Fibroblast of lung (primary cell): ENCODE results near the gene SAFB2. TPM values are rescaled to one million over a fixed set of nuclear protein-coding genes. Genes with fewer than 3 reads are reported as not detected.

Experiments
- DNase-seq, 2 donors: peaks; one replicate each; pipeline versions ENCODE4 v3.0.0 to v3.0.0-alpha.2; 2010; ENCODE audit warnings: low read depth in 2 of 2
- H2AFZ ChIP-seq: 2 replicates; pipeline ENCODE4 v1.5.1; 2012; ENCODE audit warnings: low read length, control low read depth, inconsistent platforms
- H3K27ac ChIP-seq: 2 replicates; pipeline ENCODE4 v1.5.1; 2011; ENCODE audit warnings: low read length, control low read depth; ENCODE audit not compliant: insufficient read depth
- H3K27me3 ChIP-seq: 2 replicates; pipeline ENCODE4 v1.5.1; 2011; ENCODE audit warnings: mild to moderate bottlenecking, low read length; ENCODE audit not compliant: control insufficient read depth, insufficient read depth
- H3K36me3 ChIP-seq: 2 replicates; pipeline ENCODE4 v1.5.1; 2011; ENCODE audit warnings: low read length; ENCODE audit not compliant: control insufficient read depth, insufficient read depth
- H3K4me1 ChIP-seq: 2 replicates; pipeline ENCODE4 v1.5.1; 2011; ENCODE audit warnings: low read length; ENCODE audit not compliant: control insufficient read depth, insufficient read depth; ENCODE audit errors: extremely low read depth
- H3K4me2 ChIP-seq: 2 replicates; pipeline ENCODE4 v1.5.1; 2011; ENCODE audit warnings: low read length, control low read depth; ENCODE audit not compliant: insufficient read depth; ENCODE audit errors: extremely low read depth
- H3K4me3 ChIP-seq, 4 experiments: fragments of 200-600 bp in 1 of 4; sonication (generic) in 1 of 4; replicated peaks in 1 of 4; 2 replicates each; pipeline ENCODE4 v1.5.1; 2011 to 2016; ENCODE audit warnings: low read length in 4 of 4, low read depth in 3 of 4, mild to moderate bottlenecking in 3 of 4, control low read depth in 2 of 4, inconsistent platforms in 1 of 4, mixed read lengths in 1 of 4; ENCODE audit not compliant: insufficient read depth in 1 of 4; ENCODE audit errors: control extremely low read depth in 1 of 4
- H3K79me2 ChIP-seq: 2 replicates; pipeline ENCODE4 v1.5.1; 2012; ENCODE audit warnings: mild to moderate bottlenecking, low read length, inconsistent platforms; ENCODE audit not compliant: control insufficient read depth, insufficient read depth
- H3K9ac ChIP-seq: 2 replicates; pipeline ENCODE4 v1.5.1; 2011; ENCODE audit warnings: mild to moderate bottlenecking, low read length, control low read depth; ENCODE audit not compliant: insufficient read depth
- H3K9me3 ChIP-seq: 2 replicates; pipeline ENCODE4 v1.5.1; 2012; ENCODE audit warnings: low read depth, low read length; ENCODE audit not compliant: control insufficient read depth, insufficient read depth
- H4K20me1 ChIP-seq: 2 replicates; pipeline ENCODE4 v1.5.1; 2011; ENCODE audit warnings: low read length; ENCODE audit not compliant: control insufficient read depth, insufficient read depth; ENCODE audit errors: extremely low read depth
- CTCF ChIP-seq, 2 donors: IDR thresholded peaks in 1 of 2; conservative IDR thresholded peaks in 1 of 2; 1 replicate in 1 of 2; 2 replicates in 1 of 2; pipeline ENCODE4 v1.5.1; 2011 to 2012; ENCODE audit warnings: low read length in 2 of 2, control low read depth in 1 of 2, inconsistent platforms in 1 of 2, low read depth in 1 of 2, mild to moderate bottlenecking in 1 of 2
- EZH2 ChIP-seq: IDR thresholded peaks from 2 replicates; pipeline ENCODE4 v1.5.1; 2012; ENCODE audit warnings: low read length, control low read depth, mild to moderate bottlenecking; ENCODE audit errors: missing control alignments
- polyA plus RNA-seq, 2 donors: library from polyadenylated mRNA; depleted of rRNA in 1 of 2; stranded (reverse) in 1 of 2; unstranded in 1 of 2; fragments of >200 nt; gene quantifications; 2 replicates each; pipeline ENCODE4 v1.2.1, GENCODE V29; 2011 to 2012; ENCODE audit warnings: missing spikeins in 1 of 2
- total RNA-seq: library from RNA; depleted of rRNA; stranded (reverse); fragments of >200 nt; gene quantifications from 2 replicates; pipeline ENCODE4 v1.2.1, GENCODE V29; 2014

The SAFB2 gene
- total and polyA plus RNA-seq, 2 donors (not counting 1 experiment from before 2014, with no cell fraction given), result 16.9 to 35.8 TPM

DNA sequence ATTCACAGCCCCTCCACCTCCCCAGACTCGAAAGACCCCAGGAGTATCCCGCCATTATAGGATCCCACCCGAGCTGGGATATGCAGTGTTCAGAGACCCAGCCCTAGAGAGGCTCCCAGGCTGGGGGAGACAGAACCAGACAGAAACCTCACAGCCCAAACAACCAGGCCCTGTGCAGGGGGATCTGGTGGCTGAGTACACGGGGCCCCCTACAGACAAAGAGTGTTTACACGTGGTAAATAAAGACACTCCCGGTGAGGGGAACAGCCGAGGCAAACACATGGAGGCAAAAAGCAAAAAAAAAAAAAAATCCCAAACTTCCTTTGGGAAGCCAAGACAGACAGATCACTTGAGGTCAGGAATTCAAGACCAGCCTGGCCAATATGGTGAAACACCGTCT, 79.9 kb downstream of the SAFB2 start:
- Histone ChIP-seq H3K4me1 (no peaks in the 10 kb centered on the region), H3K4me3 (no peak overlapping the region), H3K27ac (no peak overlapping the region), H3K36me3 (no peaks in the 10 kb centered on the region), H3K9ac (no peak overlapping the region), H3K4me2 (no peak overlapping the region), H3K79me2 (no peaks in the 10 kb centered on the region), H2AFZ (no peak overlapping the region), H3K27me3 (no peaks in the 10 kb centered on the region), H4K20me1 (no peaks in the 10 kb centered on the region), H3K9me3 (no peaks in the 10 kb centered on the region)
- no peak for TF ChIP-seq EZH2
- TF ChIP-seq CTCF (conservative IDR thresholded peaks at IDR 0.05 in 1 of 2, IDR thresholded peaks at IDR 0.05 in 1 of 2; ENCODE audit: low read depth in 1 of 2, low read length in 2 of 2), result no peak
- DNase-seq, result no peak

- H4K20me1 ChIP-seq, result no peaks in the 10 kb centered on the region
- H3K79me2 ChIP-seq, result no peaks in the 10 kb centered on the region
- DNase-seq, result no peak
- H3K36me3 ChIP-seq, result no peaks in the 10 kb centered on the region
- H3K9me3 ChIP-seq, result no peaks in the 10 kb centered on the region
- no peak overlapping the region for H2AFZ ChIP-seq
- no peak overlapping the region for H3K9ac ChIP-seq
- no peaks in the 10 kb centered on the region for H3K4me1 ChIP-seq
- no peak for TF ChIP-seq EZH2
- no peak for TF ChIP-seq CTCF (conservative IDR thresholded peaks at IDR 0.05 in 1 of 2, IDR thresholded peaks at IDR 0.05 in 1 of 2; ENCODE audit: low read depth in 1 of 2, low read length in 2 of 2)
- H3K27me3 ChIP-seq, result no peaks in the 10 kb centered on the region
- no peak overlapping the region for H3K4me3 ChIP-seq
- H3K4me2 ChIP-seq, result no peak overlapping the region
- no peak overlapping the region for H3K27ac ChIP-seq
Measured at GRCh38 chr19:5541456-5541855, 81.1 kb downstream of the SAFB2 start.

DNA sequence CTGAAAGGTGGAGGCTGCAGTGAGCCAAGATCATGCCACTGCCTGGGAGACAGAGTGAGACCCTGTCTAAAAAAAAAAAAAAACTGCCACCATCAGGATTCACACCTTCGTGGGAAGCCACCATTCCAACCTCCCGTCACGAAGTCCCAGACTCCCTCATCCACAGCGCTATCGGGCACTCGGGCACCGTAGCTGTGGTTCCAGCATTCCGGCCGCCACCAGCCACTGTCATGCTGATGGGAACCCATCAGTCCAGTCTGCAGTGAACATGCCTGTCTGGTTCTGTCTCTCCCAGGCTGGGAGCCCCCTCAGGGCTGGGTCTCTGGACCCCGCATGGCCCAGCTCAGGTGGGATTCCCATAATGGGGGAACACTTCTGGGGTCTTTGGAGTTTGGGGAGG, 82.4 kb downstream of the SAFB2 start:
- Histone ChIP-seq H3K27ac (no peak overlapping the region), H3K4me2 (no peak overlapping the region), H3K9ac (no peak overlapping the region), H3K27me3 (no peaks in the 10 kb centered on the region), H3K4me1 (no peaks in the 10 kb centered on the region), H3K4me3 (no peak overlapping the region), H3K36me3 (no peaks in the 10 kb centered on the region), H4K20me1 (no peaks in the 10 kb centered on the region), H3K79me2 (no peaks in the 10 kb centered on the region), H2AFZ (no peak overlapping the region), H3K9me3 (no peaks in the 10 kb centered on the region)
- TF ChIP-seq CTCF (conservative IDR thresholded peaks at IDR 0.05 in 1 of 2, IDR thresholded peaks at IDR 0.05 in 1 of 2; ENCODE audit: low read depth in 1 of 2, low read length in 2 of 2) (no peak), EZH2 (no peak)
- DNase-seq, result no peak
